HG03460 (cell line): Measurements from ENCODE around the gene CES2.

ENCODE experiments used
- ATAC-seq: cut with Tn5 transposase; IDR thresholded peaks from one replicate; pipeline ENCODE4 v1.9.1; 2021; ENCODE audit not compliant: unreplicated experiment

Gene CES2

DNA sequence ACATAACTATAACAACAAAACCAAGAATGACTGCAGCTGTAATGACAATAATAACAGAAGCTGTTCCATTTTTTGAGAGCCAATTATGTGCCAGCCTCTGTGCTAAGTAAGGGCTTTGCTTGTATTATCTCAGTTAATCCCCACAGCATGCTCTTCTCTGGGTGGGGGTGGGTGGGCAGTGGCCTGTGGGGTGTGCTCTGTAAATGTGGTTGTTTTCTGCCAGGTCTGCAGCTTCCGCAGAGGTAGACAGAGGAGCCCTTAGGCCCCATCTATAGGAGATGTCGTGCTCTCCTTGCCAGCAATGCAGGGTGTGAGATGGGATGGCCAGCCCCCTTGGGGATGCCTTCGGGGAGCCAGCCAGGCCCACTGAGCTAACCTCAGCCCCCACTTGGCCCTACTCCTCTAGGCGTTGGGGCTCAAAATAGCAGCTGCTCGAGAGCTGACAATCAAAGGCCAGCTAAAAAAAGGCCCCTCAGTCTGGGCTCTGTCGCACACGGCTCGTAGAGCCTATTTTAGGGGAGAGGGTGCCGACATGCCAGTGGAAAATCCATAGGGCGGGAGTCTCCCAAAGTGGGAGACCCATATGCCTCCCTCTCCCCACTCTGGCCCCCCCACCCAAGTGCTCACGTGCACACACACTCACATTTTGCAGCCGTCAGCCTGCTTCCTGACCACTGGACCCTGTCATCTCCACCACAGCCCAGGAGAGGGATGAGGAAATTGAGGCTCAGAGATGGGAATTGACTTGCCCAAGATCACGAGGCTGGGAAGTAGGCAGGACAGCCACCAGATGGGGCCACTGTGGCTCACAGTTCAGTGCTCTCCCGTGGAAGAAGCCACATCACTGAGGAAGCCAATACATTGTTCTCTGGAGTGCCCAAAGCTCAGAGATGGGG is 32.4 kb upstream of the CES2 start:
- ATAC-seq = no peak

DNA sequence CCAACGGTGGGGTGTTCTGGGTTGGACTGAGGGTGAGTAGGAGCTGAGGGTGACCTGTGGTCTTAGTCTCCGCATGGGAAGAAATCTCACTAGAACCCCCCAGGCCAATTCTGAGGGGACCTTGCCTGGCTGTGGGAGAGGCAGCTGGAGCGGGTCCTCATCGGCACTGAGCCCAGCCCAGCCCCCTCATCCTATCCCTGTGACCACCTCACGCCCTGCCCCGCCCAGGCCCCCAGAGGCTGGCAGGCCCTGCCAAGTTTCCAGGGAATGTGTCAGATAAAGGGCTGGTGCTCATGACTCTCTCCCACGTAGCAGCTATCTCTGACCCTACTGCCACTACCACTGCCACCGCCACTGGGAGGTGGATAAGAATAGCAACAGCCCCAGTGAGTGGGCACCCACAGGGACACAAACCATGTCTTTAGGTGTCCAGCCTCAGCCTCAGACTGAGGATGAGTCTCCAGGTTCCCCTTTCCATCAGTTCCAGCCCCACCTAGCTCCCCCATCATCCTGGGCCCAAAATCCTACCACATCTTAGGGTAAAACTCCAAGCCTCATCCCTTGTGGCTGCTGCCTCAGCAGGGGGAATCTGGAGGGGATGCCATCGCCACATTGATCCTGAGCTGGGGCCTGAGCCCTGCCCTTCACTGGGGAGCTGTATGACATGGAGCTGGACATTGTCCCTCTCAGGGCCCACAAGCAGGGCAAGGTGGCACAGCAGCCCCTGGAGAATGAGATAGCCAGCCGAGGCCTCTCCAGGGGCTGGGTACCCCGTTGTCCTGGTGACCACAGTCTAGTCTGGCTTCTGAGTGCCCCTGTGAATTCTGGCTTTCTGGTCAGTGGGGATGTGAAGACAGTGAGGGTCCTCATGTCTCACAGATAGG is 31.5 kb upstream of the CES2 start:
- no peak for ATAC-seq

DNA sequence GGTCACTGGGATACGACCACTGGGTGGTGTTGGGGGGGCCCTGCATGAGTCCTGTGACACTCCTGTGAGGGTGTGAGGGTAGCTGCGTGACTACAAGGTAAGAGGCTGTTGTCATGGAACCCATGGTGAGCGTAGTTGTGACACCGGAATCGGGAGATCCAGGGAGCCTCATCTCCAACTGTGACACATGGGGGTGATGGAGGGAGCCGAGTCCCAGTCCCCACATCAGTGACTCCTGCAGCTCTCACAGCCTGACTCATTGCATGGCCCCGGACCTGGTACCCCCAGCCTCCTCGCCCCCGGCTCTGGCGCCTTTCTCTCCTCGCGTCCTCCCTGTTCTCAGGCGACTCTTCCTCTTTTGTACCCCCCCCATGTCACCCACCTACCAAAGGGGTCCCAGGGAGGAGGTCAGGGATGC is 30.9 kb upstream of the CES2 start:
- no peak for ATAC-seq

DNA sequence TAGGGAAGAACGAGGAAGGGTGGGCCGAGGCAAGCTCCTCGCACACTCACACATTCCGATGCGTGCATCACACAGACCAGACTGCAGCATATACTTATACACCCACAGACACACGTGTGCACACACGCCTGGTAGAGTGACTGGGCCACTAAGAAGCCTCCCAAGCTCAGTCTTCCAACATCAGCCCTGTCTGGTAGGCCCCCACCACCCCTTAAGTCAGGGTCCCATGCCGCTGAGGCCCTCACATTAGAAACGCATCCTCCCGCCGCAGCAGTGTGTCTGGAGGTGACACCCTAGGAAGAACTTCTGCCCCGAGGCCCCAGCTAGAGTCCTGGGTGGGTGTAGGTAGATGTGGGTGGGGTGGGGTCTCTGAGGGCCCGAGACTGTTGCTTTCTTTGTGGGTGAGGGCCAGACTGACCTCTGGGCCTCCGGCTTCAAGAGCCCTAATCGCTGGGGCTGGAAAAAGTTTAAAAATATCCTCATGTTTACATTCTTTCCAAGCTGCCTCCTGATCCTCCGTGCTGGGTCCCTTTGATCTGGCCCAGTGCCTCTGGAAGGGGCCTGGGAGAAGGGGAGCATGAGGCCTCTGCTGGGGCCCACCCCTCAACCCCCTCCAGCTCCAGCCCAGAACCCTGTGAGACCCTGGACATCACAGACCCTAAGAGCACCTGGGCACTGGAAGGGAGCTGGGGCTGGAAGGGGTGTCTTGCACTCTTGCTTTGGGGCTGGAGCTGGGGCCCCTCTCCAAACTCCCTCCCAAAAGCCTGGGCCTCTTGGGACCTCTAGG is 30.3 kb upstream of the CES2 start:
- ATAC-seq = no peak

DNA sequence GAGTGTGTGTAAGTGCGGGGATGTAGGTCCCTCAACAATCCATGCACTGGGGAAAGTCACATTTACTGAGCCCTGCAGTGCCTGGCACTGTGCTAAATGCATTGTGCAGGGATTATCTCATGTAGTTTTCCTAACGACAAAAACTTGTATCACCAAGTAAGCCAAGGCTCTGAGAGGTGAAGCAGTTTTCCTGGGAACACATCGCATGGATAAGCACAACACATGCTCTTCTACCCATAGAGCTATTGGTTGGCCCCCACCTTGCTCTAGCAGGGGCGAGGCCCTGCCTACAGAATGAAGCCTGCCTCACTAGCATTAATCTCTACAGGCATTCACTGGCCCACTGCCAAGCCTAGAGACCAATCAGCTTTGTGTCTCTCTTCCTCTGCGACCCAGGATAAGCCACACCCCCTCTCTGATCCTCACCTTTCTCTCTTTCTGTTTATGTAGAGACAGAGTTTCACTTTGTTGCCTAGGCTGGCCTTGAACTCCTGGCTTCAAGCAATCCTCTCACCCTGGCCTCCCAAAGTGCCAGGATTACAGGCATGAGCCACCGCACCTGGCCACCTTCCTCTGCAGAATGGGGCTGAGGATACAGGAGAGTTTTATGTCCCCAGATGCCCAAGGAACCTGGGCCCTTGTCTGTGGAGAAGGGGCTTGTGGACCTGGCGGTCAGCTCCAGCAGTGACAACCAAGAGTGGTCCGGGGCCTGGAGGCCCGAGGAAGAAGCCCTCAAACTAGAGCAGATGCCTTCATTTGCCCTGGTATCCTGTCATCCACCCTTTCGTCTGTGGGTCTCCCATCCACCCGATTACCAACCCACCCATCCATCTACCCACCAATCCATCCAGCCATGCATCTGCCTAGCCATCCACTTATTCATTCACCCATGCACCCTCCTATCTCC is 29.4 kb upstream of the CES2 start:
- ATAC-seq = no peak

DNA sequence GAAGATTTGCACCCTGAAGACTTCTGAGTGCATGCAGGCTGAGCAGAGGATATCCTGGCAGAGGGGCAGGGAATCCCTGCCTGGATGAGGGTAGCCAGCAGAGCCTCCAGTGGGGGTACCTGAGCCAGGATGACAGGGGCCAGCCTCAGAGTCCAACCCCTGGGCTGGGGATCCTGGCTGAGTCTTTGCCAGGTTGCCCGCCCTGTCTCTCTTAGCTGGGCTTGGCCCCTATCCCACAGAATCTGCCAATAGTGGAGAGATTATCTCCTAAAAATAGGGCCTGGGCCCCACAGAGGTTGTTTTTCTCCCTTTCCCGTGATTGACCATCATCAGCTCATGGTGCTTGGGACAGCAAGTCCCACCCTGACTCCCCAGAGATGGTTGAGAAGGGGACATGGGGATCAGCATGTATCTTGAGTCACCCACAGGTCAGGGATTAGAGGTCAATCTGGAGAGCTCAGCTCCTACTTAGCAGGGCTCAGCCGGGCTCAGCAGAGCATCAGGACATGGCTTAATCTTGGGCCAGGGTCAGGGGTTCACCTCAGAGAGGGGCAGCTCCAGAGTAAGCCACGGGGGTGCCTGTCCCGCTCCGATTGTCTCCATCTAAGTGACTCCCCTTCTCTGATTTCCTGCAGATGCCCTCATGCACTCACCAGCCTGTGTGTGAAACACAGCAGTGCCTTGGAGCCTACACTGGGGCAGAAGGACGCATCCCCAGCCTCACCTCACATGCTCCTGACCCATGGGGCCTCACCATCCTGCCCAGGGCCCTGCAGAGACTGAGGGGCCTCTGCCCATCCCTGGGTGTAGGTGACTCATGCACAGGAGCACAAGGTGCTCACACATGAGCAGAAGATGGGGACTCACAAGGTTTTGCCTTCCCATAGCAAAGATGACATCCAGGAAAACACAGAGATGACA is 28.1 kb upstream of the CES2 start:
- ATAC-seq = no peak

DNA sequence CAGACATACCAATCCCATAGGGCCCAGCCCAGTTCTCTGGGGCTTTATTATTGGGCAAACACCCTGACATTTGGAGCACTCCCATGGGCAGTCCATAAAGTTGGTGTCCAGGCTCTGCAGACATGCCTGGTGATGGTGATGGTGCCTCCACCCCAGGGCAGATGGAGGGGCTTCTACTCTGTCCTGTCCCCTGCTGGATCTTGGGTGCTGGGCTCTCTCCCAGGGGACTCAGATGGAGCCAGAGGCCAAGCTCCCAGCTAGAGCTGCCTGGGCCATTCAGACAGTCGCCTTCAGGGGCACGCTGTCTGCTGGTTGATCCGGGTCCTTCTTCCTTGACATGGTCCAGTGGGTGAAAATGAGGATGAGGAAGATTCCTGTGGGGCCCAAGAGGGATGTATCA is 27.2 kb upstream of the CES2 start:
- ATAC-seq = no peak

DNA sequence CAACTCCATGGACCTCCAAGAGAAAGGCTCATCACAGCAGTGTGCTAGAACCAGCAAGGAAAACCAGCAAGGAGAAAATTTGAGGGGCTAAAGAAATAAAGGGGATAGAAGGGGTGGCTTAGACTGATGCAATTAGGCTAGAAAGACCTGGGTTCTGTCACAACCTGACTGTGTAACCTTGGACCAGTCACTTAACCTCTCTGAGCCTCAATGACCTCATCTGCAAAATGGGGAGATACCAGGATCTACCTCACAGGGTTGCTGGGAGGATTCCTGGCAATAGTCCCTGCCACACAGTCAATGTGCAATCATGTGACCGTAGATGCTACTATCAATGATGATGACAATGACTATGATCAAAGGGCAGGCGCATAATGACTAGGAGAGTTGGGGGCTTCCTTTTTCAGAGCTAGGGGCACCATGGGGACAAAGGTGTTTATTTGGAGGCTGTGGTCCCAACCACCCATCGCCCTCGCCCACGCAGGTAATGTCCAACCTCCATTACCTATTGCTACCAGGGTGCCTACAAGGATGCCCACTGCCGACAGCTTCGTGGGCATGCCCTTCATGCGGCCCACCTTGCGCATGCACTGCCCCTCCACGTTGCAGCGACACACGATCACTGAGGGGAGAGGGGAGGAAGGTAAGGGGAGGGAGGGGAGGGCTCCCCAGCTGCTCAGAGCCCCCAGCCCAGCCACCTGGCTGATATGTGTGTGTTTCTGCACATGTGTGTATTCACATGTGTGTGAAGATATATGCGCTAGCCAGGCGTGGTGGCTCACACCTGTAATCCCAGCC is 26.4 kb upstream of the CES2 start:
- no peak for ATAC-seq

DNA sequence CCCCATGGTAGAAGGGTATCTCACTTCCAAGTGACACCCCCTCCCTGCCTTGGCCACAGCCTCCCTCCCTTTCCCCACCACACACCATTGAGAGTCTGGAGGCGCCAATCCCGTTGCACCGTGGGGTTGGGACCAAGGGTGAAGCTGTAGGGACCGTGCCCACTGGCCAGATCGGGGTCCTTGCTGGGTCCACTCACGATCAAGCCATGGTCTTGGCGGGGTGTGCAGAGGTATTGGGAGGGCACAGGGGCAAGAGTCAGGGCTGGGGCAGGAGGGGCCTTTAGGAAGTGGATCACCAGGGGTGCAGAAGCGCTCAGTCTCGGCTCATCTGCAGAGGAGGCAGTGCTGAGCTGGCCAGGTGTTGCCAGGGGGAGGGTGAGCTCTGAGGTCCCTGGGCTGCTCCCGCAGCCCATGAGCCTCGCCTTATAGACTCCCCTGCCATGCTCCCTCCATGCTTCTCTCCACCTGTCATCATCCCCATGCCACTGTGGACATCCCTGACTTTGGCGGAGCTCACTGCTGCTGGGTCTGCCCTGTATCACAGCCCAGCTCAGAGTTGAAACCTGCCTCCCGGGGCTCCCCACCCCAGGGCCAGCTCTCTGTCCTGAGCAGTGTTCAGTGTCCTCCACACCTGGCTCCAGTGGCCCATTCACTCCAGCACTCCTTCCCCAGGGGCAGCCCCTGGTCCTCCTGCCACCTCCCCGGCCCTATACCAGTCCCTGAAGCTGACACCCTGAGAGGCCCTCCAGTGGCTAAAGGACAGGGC is 25.0 kb upstream of the CES2 start:
- ATAC-seq = no peak

DNA sequence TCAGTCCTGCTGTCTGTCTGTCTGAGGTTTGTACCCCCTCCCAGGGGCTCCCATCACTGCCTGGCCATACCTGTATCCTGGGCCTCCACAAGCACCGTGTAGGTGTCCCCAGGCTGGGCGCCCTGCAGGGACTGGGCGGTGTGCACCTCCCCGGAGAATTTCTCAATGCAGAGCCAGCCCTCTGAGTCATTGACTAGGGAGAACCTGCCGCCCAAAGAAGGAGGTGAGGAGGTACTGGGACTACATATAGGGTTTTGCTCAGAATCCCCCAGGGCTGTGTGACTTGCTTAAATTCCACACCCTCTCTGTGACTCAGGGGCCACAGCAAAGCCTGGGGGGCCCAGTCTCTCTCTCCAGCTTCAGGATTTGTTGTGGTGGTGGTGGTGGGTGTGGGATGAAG is 24.2 kb upstream of the CES2 start:
- ATAC-seq = no peak

DNA sequence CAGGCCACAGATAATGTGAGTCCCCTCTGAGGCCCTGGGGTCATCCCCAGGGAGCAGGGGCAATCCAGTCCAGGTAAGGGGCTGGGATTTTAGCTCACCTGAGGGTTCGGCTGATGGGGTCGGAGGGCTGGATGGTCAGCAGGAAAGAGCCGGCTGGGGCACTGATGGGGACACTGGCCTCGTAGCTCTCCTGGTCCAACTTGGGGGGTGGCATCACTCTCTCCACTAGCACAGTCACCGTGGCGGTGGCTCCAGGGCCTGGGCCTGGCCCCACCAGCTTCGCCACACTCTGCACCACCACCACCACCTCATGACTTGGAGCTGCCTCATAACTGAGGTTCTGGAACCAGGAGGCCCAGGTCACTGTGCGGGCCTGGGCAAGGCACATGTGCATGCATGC is 23.5 kb upstream of the CES2 start:
- ATAC-seq = no peak

DNA sequence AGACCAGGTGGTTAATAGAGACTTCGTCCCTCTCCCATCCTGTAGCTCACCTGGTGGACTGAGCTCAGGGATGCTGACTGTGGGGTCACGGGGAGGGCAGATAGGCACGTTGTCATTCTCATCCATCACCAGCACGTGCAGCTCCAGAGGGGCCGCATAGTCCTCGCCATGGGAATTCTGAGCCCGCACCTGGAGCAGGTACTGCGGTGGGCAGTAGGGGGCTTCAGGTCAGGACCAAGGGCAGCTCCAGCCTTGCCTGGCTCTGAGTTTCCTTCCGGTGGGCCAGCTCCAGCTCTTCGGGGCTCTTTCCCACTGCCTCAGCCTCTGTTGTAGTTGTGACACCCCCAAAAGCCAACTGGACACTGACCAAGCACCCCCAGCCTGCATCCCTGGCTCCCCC is 22.2 kb upstream of the CES2 start:
- no peak for ATAC-seq

DNA sequence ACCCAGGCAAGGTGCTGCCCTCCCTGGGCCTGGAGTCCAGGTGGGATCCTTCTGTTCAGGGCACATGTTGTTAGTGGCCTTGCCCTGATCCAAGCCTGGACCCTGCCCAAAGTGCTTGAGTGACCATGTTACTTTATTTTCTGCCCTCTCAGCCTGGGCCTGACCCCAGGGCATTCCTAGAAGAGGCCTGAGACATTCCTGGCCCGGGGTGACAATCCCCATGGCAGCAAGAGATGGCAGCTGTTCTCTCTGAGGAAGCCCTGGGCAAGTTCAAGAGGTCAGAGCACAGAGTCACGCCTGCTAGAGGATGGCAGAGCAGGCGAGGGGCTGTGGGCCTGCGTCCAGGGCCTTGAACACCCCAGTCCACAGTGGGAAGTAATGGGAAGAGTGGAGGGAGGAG is 21.6 kb upstream of the CES2 start:
- no peak for ATAC-seq

DNA sequence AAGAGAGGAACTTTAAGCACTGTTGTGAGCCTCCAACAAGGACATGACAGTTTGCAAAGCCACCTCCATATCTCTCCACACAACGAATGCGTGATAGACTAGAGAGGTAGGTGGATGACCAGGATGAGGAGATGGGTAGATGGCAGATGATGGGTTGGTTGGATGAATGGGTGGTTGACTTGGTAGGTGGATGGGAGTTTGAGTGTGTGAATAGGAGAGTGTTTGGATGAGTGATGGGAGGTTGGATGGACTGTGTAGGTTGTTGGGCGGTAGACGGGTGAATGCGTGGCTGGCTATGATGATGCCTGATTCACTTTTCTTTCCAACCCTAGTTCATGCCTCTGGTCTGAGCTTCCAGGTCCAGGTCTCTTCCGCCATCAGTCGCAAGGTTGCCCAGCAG is 20.8 kb upstream of the CES2 start:
- no peak for ATAC-seq

DNA sequence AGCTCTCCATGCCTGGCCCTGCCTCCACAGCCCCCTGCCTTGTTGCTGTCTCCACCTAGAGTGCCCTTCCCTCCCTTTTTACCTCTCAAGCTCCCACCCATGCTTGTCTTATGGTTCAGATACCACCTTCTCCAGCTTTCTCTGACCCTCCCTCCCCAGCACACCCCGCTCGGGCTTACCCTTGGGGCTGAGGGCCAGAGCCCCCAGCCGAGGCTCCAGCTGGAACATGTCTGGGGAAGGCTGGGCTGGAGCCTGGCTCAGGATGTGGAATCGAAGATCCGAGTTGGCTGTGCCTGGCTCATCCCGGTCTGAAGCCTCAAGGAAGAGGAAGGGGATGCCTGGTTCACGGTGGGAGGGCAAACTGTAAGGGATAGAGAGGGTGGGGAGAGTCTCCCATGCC is 20.3 kb upstream of the CES2 start:
- ATAC-seq = no peak

DNA sequence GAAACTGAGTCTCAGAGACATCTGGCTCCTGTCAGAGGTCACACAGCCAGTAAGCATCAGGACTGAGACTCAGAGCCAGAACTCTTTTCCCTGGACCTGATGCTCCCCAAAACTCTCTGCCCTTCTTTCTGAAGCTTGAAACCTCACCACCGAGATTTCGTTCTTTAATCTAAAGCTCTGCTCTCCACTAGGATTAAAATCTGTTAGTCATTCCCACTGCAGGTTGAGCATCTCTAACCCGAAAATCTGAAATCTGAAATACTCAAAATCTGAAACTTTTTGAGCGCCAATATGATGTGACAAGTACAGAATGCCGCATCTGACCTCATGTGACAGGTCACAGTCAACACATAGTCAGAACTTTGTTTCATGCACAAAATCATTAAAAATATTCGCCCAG is 18.8 kb upstream of the CES2 start:
- no peak for ATAC-seq

DNA sequence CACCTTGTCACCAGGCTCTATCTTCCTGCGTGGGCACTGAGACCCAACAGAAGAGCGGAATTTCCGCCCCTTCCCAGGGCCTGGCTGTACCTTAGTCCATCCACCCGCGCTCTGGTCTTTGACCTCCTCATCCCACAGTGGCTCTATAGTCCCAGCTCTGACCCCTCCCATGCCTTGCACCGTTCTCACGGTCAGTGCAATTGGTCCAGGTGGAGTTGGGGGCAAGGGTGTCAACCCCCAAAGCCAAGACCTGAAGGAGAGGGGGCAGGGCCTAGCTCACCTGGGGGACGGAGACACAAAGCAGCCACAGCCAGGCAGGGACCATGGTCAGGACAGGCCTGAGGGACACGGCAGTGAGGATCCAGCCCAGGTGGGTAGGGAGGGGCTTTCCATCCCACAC is 17.6 kb upstream of the CES2 start:
- ATAC-seq = no peak

DNA sequence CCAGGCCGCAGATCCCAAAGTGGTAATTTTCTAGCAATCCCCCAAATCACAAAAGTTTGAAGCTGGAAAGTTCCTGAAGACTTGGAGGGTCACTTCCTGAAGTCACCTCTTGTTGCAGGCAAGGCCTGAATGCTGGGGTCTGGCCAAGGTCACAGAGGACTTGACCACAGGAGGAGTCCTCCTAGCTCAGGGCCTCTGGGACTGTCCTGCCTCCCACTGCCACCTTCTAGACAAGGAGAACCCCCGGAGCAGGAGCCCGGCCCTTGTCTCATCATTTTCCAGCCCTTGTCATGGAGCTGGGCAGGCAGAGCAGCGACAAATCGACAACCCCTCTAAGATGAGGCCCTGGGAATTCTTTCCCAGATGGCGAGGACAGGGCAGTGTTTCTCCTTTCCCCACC is 17.0 kb upstream of the CES2 start:
- ATAC-seq = no peak
